Glomerular visceral epithelial cell (primary cell): ENCODE measurements around the gene MIB2.
"Not testable (repeated sequence)": the region's sequence is repeated elsewhere in the genome, so short reads cannot be mapped to it uniquely, and the experiment has no call there.

Source experiments
- DNase-seq: peaks from one replicate; pipeline ENCODE4 v3.0.0-alpha.2; 2016; ENCODE audit errors: extremely low spot score

MIB2 gene

DNA sequence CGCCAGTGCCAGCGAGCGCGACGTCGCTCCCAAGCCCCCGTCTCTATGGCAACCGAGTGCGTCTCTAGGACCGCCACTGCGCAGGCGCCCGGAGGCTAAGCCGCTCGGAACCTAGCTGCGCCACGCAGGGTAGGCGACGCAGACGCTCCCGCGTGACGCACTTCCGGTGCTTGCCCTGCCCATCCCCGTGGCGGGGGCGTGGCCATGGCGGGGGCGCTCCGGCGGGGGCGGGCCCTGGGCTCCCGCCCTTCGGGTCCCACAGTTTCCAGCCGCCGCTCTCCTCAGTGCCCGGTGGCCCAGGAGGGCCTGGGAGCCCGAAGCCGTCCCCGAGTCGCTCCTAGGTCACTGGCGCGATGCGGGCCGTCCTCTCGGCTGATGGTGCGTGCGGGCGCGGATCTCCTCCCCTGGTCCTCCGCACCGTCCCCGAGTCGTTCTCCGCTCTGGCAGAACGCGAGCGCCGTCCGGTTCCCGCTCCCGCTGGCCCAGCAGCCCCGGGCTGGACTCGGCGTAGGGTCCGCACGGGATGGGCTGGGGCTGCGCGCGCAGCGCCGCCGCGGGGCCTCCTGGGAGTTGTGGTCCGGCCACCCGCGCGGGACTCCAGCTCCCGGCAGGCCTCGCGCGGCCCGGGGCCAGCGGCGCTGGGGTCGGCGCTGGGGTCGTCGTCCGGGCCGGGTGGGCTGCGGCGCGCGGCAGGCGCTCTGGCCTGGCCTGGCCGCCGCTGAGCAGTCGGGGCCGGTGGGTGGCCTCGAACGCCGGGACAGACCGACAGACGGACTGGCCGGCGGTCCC, at the start of gene MIB2:
Gene MIB2 (plus strand): TSS at position 245 of the 789 bp plus-strand sequence. CDS start 7,953 bp downstream, outside the sequence.
- peak; percentile 97 for DNase-seq

DNA sequence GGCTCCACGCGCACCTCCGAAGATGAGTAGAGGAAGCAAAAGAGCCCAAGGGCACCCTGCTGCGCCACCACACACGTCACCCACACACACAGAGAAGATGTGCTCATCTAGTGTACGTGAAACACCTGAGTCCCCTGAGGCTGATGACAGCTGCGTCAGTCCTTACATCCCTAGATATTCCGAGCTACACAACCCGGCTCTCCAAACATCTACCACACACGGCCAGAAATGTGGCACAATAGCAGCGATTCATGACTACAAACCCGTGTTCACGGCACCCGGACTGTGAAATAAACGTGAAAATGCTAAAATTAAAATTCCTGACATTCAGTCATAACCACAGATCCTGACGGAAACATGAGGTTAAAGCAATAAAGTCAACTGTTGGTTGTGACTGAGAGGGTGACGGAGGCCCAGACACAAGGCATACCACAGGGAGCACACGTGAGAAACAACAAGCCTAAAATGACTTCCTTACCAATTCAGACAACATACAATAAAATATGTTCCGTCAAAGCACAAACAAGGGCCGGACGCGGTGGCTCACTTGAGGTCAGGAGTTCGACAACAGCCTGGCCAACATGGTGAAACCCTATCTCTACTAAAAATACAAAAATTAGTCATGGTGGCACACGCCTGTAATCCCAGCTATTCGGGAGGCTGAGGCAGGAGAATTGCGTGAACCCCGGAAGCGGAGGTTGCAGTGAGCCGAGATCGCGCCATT, 48.0 kb upstream of the MIB2 start:
- DNase-seq, result no peak

DNA sequence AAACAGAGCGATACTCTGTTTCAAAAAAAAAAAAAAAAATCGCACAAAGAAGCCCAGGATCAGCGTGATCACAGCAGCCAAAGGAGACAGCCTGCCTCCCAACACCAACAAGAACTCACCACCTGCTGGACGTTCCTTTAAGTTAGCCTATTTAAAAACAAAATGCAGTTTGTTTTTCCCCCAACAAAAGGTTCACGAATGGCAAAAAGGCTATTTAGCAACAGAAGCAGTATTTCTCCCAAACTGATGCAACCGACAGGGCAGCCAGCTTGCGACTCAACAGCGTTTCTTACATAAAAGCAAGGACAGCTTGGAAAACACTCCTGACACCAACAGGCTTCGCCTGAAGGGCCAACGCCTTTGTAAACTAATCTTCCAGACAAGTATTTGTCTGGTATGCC, 47.4 kb upstream of the MIB2 start:
- no peak for DNase-seq

DNA sequence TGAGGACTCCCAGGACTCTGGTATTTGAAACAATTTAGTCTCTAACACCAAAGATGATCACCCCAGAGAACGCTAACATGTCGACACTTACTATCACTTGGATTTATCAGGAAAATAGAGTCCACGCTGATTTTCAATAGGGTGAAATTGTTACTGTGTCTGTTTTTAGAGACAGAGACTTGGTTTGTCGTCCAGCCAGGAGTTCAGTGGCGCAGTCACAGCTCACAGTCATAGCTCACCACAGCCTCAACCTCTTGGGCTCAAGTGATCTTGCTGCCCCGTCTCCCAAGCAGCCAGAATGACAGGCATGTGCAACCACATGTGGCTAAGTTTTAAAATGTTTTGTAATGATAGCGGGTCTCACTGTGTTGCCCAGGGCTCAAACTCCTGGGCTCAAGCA, 46.0 kb upstream of the MIB2 start:
- no peak for DNase-seq

DNA sequence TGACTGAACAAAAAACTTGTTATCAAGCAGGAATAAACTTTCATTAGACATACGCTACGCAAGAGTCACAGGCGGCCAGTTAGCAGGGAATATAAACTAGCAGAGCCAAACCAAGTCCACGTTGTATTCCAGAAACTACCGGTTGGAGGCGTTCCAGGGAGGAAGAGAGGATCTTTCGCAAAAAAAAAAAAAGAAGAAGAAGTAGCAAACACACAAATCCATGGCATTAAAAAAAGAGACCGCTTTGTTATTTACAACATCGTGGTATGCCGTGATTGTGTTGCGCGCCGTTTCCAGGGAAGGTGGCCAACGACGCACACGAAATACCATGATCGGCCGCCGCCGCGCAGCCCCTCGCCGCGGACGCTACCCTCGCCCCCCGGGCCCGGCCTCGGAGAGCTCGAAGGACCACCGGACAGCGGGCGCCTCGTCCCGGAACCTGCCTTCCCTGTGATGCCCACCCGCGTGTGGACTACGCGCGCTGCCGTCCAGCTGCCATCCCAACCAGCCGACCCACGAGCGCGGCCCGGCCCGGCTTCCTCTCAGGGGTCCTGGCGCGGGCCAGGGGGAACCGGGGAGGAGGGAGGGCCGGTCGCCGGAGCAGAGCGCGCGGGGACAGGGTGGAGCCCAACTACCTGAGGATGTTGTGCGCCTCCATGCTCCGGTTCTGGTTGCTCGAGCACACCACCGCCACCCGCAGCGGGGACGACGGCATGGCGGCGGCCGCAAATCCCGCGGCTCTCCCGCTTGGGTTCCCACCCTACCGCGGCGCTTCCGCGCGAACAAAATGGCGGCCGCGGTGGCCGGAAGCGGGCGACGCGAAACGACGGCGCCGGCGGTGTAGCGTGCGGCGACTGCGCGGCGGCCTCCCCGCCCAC, 41.2 kb upstream of the MIB2 start:
- peak; percentile 67 for DNase-seq

DNA sequence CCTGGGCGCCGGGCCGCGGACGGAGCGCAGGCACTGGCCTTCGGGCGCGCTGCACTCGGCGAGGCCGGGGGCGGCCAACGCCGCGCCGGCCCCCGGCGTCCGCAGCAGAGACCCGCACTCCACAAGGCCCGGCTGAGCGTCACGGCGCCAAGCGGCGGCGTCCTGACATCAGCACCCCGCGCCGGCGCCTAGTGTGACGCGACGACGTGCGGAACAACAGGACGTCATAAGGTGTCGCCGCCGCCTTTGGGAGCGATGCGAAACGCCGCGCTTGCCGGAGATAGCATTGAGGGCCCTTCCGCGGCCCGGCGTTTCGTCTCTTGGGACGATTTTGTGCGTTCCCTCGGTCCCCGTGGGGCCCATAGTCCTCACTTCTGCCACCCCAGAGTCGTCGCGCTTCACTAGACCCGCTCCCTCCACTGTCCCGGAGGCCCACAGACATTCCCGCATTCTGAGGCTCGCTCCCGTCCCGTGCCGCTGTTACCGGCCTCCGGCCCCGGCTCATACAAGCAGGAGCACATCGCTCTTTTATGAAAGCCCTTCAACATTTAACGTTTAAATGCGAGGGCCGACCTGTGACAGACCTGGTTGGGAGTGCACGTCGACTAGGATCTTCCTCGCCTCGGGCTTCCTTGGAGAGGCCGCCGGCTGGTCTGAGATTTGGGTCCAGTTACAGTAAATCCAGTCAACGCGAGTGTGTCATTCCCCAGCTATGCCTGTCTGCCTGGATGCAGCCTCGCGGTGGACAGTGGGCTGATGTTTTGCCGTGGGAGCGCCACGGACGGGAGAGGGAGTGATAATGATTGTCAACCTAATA, 40.4 kb upstream of the MIB2 start, which contains the start of gene SSU72:
Gene SSU72 (minus strand): TSS at position 143 of the 817 bp plus-strand sequence. CDS start 306 bp downstream, outside the sequence.
- peak; percentile 89 for DNase-seq

DNA sequence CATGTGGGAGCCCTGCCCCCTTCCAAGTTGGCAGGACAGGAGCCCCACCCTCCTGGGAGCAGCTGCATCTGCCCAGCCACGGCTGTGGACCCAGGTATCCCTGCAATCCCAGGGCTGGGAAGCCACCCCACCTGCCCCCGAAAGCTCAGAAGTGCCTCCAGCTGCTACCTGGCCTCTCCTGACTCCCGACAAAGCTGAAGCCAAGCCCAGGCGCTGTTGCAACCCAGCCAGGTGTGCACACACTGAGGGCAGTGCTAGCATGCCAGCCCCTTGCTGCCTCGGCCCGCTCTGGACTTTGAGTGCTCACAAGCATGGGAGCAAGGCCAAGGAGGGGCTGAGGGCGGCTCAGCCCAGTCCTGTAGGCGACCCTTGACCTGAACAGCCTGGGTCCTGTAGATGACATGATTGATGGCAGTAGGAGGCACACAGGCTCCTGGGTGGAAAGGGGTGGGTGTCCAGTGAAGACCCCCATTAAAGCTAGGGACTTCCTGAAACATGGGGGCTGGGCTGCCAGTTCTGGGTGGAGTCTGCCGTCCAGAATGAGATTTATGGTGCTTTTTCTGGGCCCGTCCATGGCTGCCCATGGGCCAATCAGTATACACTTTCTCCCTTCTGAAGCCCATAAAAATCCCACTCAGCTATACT, 37.8 kb upstream of the MIB2 start:
- no peak for DNase-seq

DNA sequence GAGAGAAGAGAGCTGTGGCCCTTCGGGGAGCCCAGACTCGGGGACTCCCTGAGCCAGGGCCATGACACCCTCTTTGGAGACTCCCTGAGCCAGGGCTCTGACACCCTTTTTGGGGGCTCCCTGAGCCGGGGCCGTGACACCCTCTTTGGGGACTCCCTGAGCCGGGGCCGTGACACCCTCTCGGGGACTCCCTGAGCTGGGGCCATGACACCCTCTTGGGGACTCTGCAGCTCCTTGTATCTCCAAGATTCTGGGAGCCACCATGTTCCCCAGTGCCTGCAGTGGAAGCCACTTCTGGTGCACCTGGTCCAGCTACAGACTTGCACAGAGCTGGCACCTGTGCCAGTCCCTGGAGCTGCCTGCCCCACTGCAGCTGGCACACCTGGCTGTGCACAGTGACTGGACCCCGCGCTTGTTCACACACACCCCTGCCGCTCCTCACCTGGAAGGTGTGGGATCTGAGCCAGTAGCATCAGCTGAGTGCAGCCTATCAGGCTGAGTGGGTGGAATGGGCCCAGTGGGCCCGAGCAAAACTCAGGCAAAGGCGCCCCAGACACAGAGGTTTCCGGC, 36.8 kb upstream of the MIB2 start:
- no peak for DNase-seq

DNA sequence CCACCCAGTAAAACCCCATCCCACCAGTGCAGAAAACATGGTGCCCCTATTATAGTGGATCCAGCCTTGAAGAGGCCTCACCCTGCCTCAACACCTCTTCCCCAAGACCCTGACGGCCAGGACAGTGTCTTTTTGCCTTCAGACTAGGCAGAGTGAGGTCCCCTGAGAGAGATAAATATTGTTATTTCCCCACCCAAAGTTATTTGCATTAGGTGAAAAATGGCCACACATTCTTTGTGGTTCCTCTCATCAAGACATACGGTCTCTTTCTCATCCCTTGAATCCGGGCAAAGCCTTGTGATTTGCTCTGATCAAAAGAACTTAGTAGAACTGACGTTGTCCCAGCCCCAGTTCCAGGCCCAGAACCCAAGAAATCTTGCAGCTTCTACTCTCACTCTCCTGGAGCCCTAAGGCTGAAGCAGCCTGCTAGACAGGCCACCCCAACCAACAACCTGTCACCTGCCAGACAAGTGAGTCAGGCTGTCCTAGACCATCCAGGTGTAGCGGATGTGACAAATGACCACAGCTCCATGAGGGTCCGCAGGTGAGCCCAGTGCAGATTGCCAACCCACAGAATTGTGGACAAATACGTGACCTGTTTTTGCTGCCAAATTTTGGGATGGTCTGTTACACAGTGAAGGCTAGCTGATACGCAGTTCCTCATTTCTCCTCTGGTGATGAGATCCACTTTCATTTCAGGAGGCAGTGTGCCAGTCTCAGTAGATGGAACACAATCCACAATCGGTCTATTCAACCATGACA, 32.5 kb upstream of the MIB2 start:
- DNase-seq, result no peak

DNA sequence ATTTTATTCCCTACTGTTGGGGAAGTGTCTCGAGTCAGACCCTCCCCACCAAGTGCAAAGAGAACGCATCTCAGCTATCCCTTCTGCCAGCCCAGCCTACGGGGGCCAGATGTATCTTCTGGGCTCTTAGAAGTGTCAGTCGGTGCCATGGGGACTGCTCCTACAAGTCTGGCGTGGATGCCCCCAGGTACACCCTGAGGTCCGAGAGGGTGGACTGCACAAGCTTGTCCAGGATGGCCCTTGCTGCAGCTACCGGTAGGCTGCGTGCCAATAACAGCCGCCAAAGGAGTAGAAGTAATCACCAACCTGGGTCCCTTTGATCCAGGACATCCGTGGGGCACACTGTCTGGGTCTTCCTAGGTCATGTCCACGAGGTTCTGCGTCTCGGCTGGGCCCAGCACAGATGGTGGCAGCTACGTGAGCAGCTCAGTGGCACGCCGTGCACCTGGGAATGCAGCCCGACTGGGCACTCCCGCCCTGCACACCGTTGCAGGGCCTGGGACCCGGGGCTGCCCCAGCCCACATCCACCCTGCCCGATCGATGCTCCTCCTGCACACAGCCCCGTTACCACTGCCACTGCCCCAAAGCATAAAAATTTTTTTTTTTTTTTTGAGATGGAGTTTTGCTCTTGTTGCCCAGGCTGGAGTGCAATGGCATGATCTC, 31.8 kb upstream of the MIB2 start:
- DNase-seq, result no peak

DNA sequence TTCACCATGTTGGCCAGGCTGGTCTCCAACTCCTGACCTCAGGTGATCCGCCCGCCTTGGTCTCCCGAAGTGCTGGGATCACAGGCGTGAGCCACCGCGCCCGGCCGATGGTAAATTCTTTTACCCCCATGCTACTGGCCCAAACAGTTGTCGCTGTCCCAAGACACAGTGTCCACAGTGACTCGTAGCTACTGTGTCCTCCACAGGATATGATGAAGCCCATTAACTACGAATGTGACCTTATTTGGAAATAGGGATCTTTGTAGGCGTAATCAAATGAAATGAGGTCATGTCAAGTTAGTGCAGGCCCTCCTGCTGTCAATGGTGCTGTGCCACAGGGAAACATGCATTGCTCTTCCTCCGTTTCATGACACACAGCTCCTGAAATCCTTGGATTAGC, 23.8 kb upstream of the MIB2 start:
- no peak for DNase-seq

DNA sequence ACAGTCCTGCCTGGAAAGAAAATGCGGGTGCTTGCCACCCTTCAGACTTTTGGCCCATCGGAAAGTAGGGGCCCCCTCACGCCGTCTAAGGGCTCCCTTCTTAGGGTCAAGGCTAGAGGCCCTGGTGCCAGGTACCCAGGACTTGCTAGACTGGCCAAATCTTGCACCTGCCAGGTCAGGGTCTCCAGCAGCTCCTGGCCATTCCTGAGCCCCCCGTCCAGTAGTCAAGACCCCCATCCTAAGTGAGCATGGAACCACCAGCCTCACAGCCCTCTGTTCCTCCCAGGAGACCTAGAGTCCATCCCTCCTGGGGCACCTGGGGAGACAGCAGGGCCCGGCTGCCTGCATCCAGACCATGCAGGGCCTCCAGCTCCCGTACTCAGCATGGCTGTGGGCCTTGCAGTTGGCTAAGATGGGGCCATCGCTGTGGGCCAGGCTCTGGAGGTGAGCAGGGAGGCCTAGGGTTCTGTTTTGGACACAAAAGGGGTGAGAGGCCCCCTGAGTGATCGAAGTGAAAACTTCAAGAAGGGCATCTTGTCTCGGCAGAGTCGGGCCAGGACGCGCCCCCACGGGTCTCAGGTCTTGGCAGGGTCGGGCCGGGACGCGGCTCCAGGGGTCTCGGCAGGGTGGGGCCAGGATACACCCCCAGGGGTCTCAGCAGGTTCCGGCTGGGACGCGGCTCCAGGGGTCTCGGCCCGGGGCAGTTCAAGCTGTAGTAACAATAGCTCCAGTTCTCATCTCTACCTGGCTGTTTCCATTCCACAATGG, 21.3 kb upstream of the MIB2 start:
- DNase-seq, result no peak

DNA sequence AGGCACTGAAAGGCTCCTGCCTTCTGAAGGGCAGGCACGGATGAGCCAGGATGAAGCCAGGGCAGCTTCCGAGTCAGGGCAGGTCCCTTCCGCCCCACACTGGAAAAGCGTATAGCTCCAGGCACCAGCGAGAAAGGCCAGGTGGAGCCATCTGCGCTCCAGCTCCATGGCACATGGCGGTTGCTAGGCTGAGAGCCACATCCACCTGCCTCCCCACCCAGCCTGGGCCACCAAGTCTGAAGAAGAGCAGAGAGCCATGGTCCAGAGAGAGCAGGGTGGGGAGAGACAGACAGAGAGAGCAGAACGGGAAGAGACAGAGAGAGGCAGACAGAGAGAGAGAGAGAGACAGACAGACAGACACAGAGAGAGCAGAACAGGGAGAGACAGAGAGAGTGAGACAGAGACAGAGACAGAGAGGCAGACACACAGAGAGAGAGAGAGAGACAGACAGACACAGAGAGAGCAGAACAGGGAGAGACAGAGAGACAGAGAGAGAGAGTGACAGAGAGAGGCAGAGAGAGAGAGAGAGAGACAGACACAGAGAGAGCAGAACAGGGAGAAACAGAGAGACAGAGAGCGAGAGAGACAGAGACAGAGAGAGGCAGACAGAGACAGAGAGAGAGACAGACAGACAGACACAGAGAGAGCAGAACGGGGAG, 20.6 kb upstream of the MIB2 start:
- DNase-seq, result no peak

DNA sequence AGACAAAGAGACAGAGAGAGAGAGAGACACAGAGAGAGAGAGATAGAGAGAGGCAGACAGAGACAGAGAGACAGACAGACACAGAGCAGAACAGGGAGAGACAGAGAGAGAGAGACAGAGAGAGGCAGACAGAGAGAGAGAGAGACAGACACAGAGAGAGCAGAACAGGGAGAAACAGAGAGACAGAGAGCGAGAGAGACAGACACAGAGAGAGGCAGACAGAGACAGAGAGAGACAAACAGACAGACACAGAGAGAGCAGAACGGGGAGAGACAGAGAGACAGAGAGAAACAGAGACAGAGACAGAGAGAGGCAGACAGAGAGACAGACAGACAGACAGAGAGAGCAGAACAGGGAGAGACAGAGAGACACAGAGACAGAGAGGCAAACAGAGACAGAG, 20.0 kb upstream of the MIB2 start:
- DNase-seq, result not testable (repeated sequence)

DNA sequence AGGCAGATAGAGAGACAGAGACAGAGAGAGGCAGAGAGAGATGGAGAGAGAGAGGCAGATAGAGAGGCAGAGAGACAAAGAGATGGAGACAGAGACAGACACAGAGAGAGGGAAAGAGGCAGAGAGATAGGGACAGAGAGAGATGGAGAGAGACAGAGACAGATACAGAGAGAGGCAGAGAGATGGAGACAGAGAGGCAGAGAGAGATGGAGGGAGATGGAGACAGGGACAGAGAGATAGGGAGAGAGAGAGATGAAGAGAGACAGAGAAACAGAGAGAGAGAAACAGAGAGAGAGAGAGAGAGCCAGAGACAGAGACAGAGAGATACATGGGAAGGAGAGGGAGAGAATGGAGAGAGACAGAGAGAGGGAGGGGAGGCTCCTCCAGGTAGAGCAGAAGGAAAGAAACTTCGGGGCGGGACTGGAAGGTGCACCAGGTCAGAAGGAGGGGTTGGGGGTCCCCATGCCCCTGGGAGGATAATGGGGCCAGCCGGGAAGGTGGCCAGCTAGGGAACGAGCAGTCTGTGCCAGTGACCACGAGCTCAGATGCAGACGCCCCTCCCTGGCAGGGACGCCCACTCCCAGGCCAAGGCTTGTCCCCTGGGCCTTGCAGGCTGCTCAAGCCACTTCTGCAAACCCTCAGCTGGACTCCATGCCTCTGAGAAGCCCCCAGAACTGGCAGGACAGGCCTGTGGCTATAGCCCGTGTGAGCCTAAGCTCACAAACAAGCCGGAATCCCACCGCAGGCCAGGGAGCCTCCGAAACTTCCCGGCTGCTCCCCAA, 18.6 kb upstream of the MIB2 start:
- no peak for DNase-seq

DNA sequence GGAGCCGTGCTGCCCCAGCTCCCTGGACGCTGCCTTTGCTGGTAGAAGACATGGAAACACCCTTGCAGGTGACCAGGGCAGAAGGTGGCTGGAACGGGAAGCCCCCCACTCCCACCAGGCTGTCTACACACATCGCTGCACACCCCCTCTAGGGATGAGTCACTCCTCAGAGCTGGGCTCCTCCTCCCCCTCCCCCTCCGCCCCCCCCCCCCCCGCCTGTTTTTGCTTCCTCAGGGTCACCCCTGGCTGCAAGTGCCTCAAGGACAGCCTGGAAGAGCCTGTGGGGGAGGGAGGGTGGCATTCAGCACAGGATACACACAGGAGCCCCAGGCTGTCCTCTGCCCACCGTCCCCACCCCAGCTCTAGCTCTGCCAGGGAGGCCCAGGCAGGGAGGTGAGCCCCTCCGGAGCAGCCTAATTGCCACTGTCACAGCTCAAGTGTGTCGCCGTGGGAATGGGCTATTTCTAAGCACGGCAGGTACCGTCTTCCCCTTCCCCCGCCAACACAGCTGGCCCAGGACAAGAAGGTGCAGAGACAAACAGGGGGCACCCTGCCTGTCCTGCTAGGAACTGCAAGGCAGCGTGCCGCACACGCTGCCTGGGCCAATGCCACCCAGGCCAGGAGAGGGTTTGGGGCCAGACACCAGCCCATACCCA, 17.9 kb upstream of the MIB2 start:
- DNase-seq, result peak; percentile 30
